Neuronal stem cell (in vitro differentiated cells): Measurements from ENCODE around the gene ALPI.
"Not testable (repeated sequence)": the region's sequence is repeated elsewhere in the genome, so short reads cannot be mapped to it uniquely, and the experiment has no call there.

Experiments
- DNase-seq: peaks from one replicate; pipeline ENCODE4 v3.0.0-alpha.2; 2013; ENCODE audit warnings: low spot score
- H2AFZ ChIP-seq: one replicate; pipeline ENCODE4 v1.6.1; 2013; ENCODE audit warnings: mild to moderate bottlenecking, low read length, inconsistent platforms
- H2AK5ac ChIP-seq: 2 replicates; pipeline ENCODE4 v1.6.1; 2013; ENCODE audit warnings: low read depth, mild to moderate bottlenecking, inconsistent platforms, low read length, moderate library complexity, mixed read lengths
- H2BK120ac ChIP-seq: 2 replicates; pipeline ENCODE4 v1.6.1; 2013; ENCODE audit warnings: low read depth, mild to moderate bottlenecking, inconsistent platforms, low read length, moderate library complexity, mixed read lengths
- H2BK12ac ChIP-seq: one replicate; pipeline ENCODE4 v1.6.1; 2013; ENCODE audit warnings: low read length, inconsistent platforms
- H2BK15ac ChIP-seq: 2 replicates; pipeline ENCODE4 v1.6.1; 2013; ENCODE audit warnings: mild to moderate bottlenecking, low read length, inconsistent platforms, mixed read lengths
- H2BK5ac ChIP-seq: one replicate; pipeline ENCODE4 v1.6.1; 2013; ENCODE audit warnings: inconsistent platforms, mild to moderate bottlenecking, low read length, moderate library complexity
- H3K14ac ChIP-seq: one replicate; pipeline ENCODE4 v1.6.1; 2013; ENCODE audit warnings: low read length, inconsistent platforms
- H3K18ac ChIP-seq: 2 replicates; pipeline ENCODE4 v1.6.1; 2013; ENCODE audit warnings: low read length, inconsistent platforms
- H3K23ac ChIP-seq: 2 replicates; pipeline ENCODE4 v1.6.1; 2013; ENCODE audit warnings: low read depth, mild to moderate bottlenecking, mixed read lengths, low read length, inconsistent platforms; ENCODE audit not compliant: poor library complexity
- H3K27ac ChIP-seq: replicated peaks from 3 replicates; pipeline ENCODE4 v1.5.1; 2013; ENCODE audit warnings: low read length, inconsistent platforms
- H3K27me3 ChIP-seq, 3 experiments: 2 replicates each; pipeline ENCODE4 v1.6.1; 2013; ENCODE audit warnings: low read length in 3 of 3, mild to moderate bottlenecking in 2 of 3, inconsistent platforms in 1 of 3, low read depth in 1 of 3, mixed read lengths in 1 of 3, moderate library complexity in 1 of 3; ENCODE audit not compliant: control insufficient read depth in 3 of 3, insufficient read depth in 3 of 3
- H3K36me3 ChIP-seq, 2 donors: replicated peaks in 1 of 2; 2 replicates each; pipeline ENCODE4 v1.6.1; 2013; ENCODE audit warnings: low read length in 2 of 2; ENCODE audit not compliant: control insufficient read depth in 2 of 2, insufficient read depth in 2 of 2
- H3K4ac ChIP-seq: 2 replicates; pipeline ENCODE4 v1.6.1; 2013; ENCODE audit warnings: inconsistent platforms, mild to moderate bottlenecking, low read length, moderate library complexity
- H3K4me1 ChIP-seq, 2 donors: 1 replicate in 1 of 2; 2 replicates in 1 of 2; pipeline ENCODE4 v1.6.1; 2013; ENCODE audit warnings: low read length in 2 of 2, low read depth in 1 of 2; ENCODE audit not compliant: control insufficient read depth in 2 of 2, insufficient read depth in 1 of 2
- H3K4me2 ChIP-seq: one replicate; pipeline ENCODE4 v1.6.1; 2013; ENCODE audit warnings: mild to moderate bottlenecking, low read length, inconsistent platforms; ENCODE audit not compliant: insufficient read depth, poor library complexity, severe bottlenecking
- H3K4me3 ChIP-seq, 2 donors: 2 replicates each; pipeline ENCODE4 v1.5.1; 2013; ENCODE audit warnings: low read length in 2 of 2, mild to moderate bottlenecking in 2 of 2, inconsistent platforms in 1 of 2, moderate library complexity in 1 of 2
- H3K79me1 ChIP-seq: one replicate; pipeline ENCODE4 v1.6.1; 2013; ENCODE audit warnings: low read depth, mild to moderate bottlenecking, inconsistent platforms, low read length, moderate library complexity
- H3K9ac ChIP-seq: one replicate; pipeline ENCODE4 v1.6.1; 2013; ENCODE audit warnings: mild to moderate bottlenecking, low read depth, low read length, inconsistent platforms; ENCODE audit not compliant: poor library complexity
- H3K9me3 ChIP-seq, 2 donors: replicated peaks in 1 of 2; 2 replicates each; pipeline versions ENCODE3 to v1.6.1; 2013; ENCODE audit warnings: low read length in 2 of 2, mild to moderate bottlenecking in 2 of 2, inconsistent platforms in 1 of 2, low read depth in 1 of 2, mixed read lengths in 1 of 2, moderate library complexity in 1 of 2; ENCODE audit not compliant: control insufficient read depth in 2 of 2, insufficient read depth in 1 of 2
- H4K8ac ChIP-seq: one replicate; pipeline ENCODE4 v1.6.1; 2013; ENCODE audit warnings: low read depth, mild to moderate bottlenecking, inconsistent platforms, low read length, moderate library complexity
- H4K91ac ChIP-seq: one replicate; pipeline ENCODE4 v1.6.1; 2013; ENCODE audit warnings: low read length, low read depth, mild to moderate bottlenecking, inconsistent platforms; ENCODE audit not compliant: poor library complexity
- WGBS, 2 donors: extraction: QIAGEN DNeasy Blood & Tissue Kit; methylation state at CpG; one replicate each; pipeline ENCODE4 v1.1.7; 2013; ENCODE audit warnings: missing lambda C conversion rate in 2 of 2, mixed read lengths in 1 of 2; ENCODE audit not compliant: insufficient read length in 2 of 2, insufficient replicate concordance in 1 of 2; ENCODE audit errors: extremely low coverage in 2 of 2; 5-methylcytosine and 5-hydroxymethylcytosine counted together

Gene ALPI

GRCh38 chr2:232445149-232445885, 10.6 kb upstream of the ALPI start:
- H2BK12ac ChIP-seq, H4K8ac ChIP-seq, H2AFZ ChIP-seq, H3K4me3 ChIP-seq, H3K36me3 ChIP-seq, H3K79me1 ChIP-seq, H4K91ac ChIP-seq, H2BK120ac ChIP-seq, H3K4me2 ChIP-seq, H3K27ac ChIP-seq, DNase-seq, H3K18ac ChIP-seq, H3K4ac ChIP-seq, H3K23ac ChIP-seq, H2BK15ac ChIP-seq, H3K9me3 ChIP-seq, H3K14ac ChIP-seq, H2BK5ac ChIP-seq, H3K9ac ChIP-seq: not testable (repeated sequence)
- Histone ChIP-seq H2AK5ac (peak overlapping the region; percentile 53), H3K4me1 (peaks cover 9 to 13% of the 10 kb centered on the region in 2 donors), H3K27me3 (peaks cover 0 to 38% (median 2%) of the 10 kb centered on the region in 3 experiments)
- no CpG with 5 or more reads among the region's 29 CpGs for WGBS, 2 donors

- peak overlapping the region; percentile 44 for H3K18ac ChIP-seq
- not testable (repeated sequence) for H3K79me1 ChIP-seq, H2BK12ac ChIP-seq, H2AFZ ChIP-seq, H2BK5ac ChIP-seq, H3K14ac ChIP-seq, H3K9ac ChIP-seq, H3K4me3 ChIP-seq, H2BK120ac ChIP-seq, H3K23ac ChIP-seq, H3K36me3 ChIP-seq, H3K4ac ChIP-seq, H4K8ac ChIP-seq, H4K91ac ChIP-seq, H3K9me3 ChIP-seq, H2BK15ac ChIP-seq, H3K27ac ChIP-seq, DNase-seq, H3K4me2 ChIP-seq
- H3K27me3 ChIP-seq, result peaks cover 0 to 31% (median 0%) of the 10 kb centered on the region in 3 experiments
- peaks cover 9 to 13% of the 10 kb centered on the region in 2 donors for H3K4me1 ChIP-seq
- peak overlapping the region; percentile 48 for H2AK5ac ChIP-seq
- no CpG with 5 or more reads among the region's 9 CpGs for WGBS, 2 donors
These were observed 9.6 kb upstream of the ALPI start for GRCh38 chr2:232446266-232446777.

GRCh38 chr2:232447091-232447620, 8.8 kb upstream of the ALPI start:
- no peak overlapping the region for H2BK12ac ChIP-seq
- no peaks in the 10 kb centered on the region for H3K36me3 ChIP-seq
- H2BK120ac ChIP-seq, result no peak overlapping the region
- no peak overlapping the region for H3K4ac ChIP-seq
- H3K14ac ChIP-seq, result no peak overlapping the region
- peak overlapping the region; percentile 48 for H2AK5ac ChIP-seq
- peaks cover 9 to 13% of the 10 kb centered on the region in 2 donors for H3K4me1 ChIP-seq
- H3K79me1 ChIP-seq, result no peaks in the 10 kb centered on the region
- H2BK15ac ChIP-seq, result no peak overlapping the region
- no peak overlapping the region for H4K8ac ChIP-seq
- no peak overlapping the region for H3K23ac ChIP-seq
- H3K4me2 ChIP-seq, result no peak overlapping the region
- H2BK5ac ChIP-seq, result no peak overlapping the region
- H3K4me3 ChIP-seq, result no peak overlapping the region
- peak overlapping the region; percentile 85 for H2AFZ ChIP-seq
- peaks cover 0 to 34% (median 0%) of the 10 kb centered on the region in 3 experiments for H3K27me3 ChIP-seq
- H4K91ac ChIP-seq, result no peak overlapping the region
- DNase-seq, result no peak
- no peak overlapping the region for H3K9ac ChIP-seq
- no peaks in the 10 kb centered on the region for H3K9me3 ChIP-seq
- H3K18ac ChIP-seq, result no peak overlapping the region
- WGBS, 2 donors, result no CpG with 5 or more reads among the region's 9 CpGs
- no peak overlapping the region for H3K27ac ChIP-seq

- H2AFZ ChIP-seq, result peak overlapping the region; percentile 85
- H3K18ac ChIP-seq, result peak overlapping the region; percentile 91
- H4K91ac ChIP-seq, result no peak overlapping the region
- no peak overlapping the region for H3K4ac ChIP-seq
- H3K4me2 ChIP-seq, result no peak overlapping the region
- peak overlapping the region; percentile 37 for H2AK5ac ChIP-seq
- no peaks in the 10 kb centered on the region for H3K79me1 ChIP-seq
- peak overlapping the region; percentile 43 for H2BK15ac ChIP-seq
- peak overlapping the region; percentile 46 for H2BK12ac ChIP-seq
- H3K27ac ChIP-seq, result no peak overlapping the region
- H2BK5ac ChIP-seq, result no peak overlapping the region
- no peak for DNase-seq
- no peak overlapping the region for H2BK120ac ChIP-seq
- H3K23ac ChIP-seq, result peak overlapping the region; percentile 65
- no peaks in the 10 kb centered on the region for H3K9me3 ChIP-seq
- no peak overlapping the region for H3K4me3 ChIP-seq
- H3K9ac ChIP-seq, result peak overlapping the region; percentile 70
- peaks cover 0 to 34% (median 0%) of the 10 kb centered on the region in 3 experiments for H3K27me3 ChIP-seq
- no CpG with 5 or more reads among the region's 18 CpGs for WGBS, 2 donors
- H4K8ac ChIP-seq, result no peak overlapping the region
- peaks cover 9 to 13% of the 10 kb centered on the region in 2 donors for H3K4me1 ChIP-seq
- H3K14ac ChIP-seq, result no peak overlapping the region
- H3K36me3 ChIP-seq, result no peaks in the 10 kb centered on the region
These were observed 8.2 kb upstream of the ALPI start for GRCh38 chr2:232447638-232448303.
